IPS-NIHi7 (cell line): ENCODE results near the gene SETBP1.

ENCODE experiments used
- DNase-seq: peaks from one replicate; pipeline ENCODE4 v3.0.0; 2012; ENCODE audit warnings: mixed read lengths; ENCODE audit errors: extremely low spot score

SETBP1 gene

DNA sequence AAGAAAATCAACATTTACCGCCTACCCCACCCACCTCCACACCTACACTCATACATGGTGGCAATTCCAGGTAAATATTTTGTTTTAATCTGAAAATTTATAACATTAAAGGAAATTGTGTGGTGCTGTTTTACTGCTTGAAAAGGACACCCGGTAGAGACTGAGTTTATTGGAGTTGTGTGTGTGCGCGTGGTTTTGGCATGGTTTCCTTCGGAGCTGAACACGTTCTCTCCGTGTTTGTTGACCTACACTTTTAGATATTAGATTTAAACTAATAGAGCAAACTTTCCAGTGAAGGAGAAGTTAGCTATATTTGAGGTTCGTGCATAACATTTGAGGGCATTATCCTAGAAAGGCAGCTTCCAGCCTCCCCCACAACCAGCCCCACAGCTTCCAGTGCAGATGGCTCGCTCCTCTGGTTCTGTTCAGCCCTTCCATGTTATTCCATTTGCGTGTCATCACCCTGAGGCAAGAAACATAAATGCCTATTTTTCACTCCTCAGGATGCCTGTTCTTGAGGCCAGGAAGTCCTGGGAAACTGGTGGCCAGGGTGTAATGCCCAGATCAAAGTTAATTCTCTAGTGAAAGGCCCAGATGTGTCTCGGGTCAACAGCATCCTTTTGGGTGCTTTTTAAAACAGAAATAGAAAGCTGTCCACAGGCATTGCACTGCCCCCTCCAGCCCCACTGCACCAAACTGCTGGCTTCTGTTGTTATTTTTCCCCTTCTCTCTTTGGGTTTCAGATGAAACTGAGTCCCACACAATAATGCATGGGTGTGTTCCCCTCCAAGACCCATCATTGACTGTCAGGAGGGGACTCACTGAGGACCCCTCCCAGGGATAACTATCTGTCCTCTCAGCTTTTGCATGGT lies 190.2 kb downstream of the SETBP1 start:
- DNase-seq = no peak

DNA sequence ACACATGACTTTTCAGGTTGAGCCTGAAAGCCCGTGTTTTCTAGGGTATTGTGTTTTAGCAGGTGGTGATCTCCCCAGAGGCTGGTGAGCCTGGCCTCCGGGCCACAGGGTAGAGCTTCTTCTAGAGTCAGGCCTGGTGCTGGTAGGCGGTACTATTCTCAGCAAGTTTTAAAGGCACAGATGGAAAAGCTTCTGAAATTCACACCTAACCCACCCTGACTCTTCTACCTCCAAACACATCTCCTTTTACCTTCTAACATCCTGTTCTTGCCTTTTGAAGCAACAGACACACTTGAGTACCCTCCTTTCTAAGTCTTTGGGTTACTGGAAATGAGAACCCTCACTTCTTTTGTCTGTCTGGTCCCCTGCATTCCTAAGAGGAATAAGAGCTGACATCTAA lies 191.1 kb downstream of the SETBP1 start:
- no peak for DNase-seq

DNA sequence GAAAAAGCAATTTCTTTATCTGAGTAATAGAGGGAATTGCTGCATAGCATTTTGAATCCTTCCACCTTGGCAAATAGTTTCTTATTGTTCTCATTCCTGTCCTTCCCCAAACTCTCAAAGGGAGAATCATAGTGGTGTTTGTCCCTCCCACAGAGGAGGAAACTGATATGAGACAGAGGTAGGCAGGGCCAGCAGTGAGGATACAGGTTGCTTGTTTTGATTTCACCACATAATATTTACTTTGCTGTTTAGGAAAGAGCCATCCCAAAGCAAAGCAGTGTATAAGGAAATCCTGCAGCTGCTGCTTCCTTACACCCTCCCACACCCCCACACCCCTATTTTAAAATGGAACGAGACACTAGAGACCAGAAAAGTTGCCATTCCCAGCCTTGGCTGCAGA lies 195.3 kb downstream of the SETBP1 start:
- DNase-seq = no peak

DNA sequence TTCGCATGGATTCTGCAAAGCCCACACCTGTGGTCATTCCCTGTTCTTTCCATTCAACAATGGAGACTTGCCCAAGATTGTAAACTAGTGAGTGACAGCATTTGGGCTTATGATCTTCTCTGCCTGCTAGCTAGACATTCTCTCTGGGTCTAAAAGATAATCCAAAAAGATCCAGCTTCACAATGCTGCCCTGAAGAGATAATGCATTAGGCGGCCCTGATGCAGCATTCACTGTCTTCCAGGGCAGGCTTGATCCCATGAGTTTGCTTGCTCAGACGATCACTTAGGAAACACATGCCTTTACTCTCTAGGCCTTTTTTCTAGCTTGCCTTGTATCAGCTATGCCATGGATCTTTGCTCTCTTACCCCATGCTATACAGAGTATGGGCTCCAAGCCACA lies 196.1 kb downstream of the SETBP1 start:
- DNase-seq = no peak

DNA sequence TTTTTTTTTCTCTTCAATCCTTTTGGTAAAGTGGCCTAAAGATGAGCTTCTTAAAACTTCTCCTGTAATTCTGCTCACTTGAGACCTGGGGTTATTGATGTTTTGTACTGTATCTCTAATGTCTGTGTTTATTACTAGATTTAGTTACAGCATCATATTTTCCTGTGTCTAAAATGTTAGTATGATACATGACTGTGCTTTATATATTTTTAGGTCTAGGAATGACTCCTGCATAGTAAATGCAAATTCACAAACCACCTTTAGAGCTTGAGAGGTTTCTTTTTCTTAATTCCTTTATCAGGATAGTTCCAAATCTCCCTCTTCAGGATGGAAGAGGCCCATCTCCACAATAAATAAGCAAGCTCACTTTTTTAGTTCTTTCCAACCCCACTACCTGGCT lies 197.6 kb downstream of the SETBP1 start:
- DNase-seq = no peak

DNA sequence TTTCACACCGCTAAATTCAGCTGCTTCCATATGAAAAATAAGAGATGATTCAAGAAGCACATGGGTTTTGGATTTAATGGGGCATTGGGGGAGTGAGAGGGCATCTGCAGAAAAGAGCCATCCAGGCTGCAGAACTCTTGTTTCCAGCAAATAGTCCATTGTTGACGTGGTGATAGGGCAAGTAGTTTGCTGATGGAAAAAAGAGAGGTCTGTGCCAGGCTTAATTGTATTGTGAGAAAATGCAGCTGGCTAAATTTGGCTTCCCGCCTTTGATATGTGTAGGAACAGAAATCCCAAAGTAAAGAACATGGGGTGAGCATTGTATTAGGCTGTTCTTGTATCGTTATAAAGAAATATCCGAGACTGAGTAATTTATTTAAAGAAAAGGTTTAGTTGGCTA lies 199.5 kb downstream of the SETBP1 start:
- no peak for DNase-seq

DNA sequence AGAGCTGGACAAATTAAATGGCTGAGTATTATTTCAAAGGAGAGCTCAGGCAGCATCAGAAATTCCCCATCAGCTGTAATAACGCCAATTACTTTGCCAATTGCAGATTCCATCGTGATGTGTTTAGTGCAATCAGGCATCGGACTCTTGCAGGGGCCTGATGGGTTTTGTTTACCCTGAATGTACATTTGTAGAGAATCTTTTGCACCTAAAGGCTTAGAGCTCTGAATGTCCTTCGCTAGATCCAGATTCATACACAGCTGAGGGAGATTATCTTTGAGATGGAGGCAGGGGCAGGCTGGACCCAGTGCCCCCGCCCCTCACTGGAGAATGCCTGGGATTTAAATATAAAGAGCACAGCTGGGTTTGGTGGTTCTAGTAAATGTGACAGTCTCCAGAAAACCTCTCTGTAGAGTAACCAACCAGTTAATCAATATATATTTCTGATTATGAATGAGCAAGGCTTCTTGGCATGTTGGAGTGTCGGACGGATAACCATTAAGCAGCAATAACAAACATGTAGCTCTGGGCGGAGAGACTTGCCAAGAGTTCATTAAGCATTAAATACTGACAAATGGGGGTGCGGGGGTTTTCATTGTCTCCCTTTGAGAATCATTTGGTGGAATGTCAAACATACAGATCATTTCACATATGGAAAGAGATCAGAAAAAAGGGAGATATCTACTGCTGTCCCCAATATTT lies 200.9 kb downstream of the SETBP1 start:
- DNase-seq = no peak

DNA sequence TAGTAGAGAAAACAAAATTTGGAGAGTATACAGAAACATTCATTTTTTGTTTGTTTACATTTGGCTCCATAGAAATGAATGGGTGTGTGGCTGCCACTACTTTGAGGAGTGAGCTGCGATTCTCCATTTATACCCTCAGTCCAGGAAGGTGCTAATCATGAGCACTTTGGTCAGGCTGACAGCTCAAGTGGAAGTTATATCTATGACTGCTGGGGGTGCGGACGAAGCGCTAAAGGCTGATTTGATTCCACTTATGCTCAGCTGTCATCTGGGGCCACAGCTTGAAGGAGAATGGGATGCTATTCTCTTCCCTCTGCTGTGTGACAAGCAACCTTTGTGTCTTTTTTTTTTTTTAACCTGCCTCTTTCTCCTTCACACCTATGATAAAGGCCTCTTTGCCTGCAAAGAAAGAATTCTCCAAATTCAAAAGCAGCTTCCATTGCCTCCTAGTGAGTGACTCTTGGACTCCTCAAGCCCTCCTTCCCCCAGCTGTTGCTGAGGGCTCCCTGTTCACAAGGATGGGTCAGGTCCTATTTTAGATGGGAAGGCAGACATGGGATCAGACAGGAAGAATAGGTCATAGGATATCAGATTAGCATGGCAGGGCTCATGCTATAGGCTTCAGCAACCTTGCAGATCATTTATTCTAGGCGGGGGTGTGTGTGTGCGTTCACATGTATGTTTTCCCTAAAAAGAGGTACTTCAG lies 201.6 kb downstream of the SETBP1 start:
- no peak for DNase-seq

DNA sequence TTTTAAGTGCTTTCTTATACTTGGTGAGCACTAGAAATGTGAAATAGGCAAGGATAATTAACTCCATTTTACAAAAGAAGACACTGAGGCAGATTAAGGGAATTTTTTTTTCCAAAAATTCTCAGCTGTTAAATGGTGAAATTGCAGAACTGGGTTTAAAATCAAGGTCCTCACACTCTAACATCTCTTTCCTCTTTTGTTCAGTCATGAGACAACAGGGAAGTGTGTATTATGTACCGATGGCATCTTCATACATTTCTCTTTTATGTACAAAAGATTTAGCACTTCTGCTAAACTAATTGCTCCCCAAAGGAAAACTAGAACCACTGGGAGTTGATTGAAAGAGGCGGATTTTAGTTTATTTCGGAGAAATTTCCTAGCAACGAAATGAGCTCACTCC lies 203.0 kb downstream of the SETBP1 start:
- no peak for DNase-seq

DNA sequence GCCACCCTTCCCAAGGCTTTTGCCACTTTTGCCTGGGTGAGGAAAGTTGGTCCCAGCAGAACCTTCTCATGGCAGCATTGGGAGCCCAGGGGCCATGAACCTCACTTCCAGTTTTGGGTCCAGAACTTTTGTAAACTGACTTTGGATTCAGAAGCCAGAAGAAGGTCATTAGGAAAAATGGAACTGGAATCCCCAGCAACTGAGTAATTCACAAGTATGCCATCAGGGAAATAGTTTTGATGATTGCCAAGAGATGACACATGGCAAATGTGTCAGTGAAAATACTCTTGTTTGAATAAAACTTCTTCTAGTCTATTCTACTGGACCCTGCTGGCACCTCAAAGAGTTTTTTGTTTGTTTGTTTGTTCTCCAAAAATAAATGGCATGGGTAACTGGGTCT lies 203.7 kb downstream of the SETBP1 start:
- DNase-seq = no peak

DNA sequence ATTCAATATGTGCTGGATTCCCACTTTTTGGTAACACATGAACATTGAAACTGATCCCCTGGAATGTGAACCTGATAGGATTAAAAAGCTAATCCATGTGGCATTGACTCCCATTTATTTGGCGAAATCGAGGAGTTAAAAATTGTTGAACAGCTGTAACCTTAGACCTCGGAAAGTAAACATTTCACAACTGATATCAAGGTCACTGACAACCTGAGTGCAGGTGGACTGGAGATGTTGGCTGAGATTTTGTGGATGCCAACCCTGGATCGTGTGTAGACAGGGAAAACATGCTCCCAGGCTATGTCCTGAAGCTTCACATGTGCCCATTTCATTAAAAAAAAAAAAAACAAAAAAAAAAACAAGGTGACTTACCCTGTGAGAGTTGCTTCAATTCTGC lies 204.8 kb downstream of the SETBP1 start:
- DNase-seq = no peak

DNA sequence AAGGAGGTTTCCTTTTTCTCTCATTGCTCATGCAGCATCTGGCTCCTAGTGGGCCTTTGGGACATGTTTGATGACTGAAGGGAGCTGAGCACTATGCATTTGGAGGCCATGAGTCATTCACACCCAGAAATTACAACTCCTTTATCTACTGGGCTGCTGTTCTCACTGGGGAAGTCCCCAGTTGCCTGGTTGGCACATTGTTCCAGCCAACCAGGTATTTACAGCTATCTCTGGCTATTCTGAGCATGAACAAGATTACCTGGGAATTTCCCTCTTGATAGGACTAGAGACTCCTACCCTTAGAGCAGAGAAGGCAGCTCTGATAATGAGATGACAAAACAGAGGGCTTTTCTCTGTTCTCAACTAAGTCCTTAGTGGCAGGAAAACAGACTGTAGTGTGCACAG lies 206.5 kb downstream of the SETBP1 start:
- DNase-seq = peak; percentile 55

DNA sequence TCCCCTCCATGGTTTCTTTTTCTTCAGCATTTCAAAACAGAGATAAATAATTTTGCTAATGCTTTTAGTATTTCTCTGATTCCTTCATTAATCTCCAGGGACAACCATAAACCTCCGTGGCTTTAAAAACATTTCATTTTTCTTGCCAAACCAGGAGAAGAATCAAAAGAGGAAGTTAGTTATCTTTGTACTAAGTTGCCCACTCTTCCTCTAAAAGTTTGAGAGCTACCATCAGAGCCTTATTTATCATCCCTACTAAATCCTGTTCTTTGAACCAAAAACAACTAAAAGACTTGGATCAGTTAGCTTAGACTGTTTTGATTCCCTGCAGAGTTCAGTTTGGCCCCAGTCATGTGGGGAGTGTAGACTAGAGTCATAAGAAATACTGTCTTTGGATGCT lies 208.4 kb downstream of the SETBP1 start:
- DNase-seq = no peak

DNA sequence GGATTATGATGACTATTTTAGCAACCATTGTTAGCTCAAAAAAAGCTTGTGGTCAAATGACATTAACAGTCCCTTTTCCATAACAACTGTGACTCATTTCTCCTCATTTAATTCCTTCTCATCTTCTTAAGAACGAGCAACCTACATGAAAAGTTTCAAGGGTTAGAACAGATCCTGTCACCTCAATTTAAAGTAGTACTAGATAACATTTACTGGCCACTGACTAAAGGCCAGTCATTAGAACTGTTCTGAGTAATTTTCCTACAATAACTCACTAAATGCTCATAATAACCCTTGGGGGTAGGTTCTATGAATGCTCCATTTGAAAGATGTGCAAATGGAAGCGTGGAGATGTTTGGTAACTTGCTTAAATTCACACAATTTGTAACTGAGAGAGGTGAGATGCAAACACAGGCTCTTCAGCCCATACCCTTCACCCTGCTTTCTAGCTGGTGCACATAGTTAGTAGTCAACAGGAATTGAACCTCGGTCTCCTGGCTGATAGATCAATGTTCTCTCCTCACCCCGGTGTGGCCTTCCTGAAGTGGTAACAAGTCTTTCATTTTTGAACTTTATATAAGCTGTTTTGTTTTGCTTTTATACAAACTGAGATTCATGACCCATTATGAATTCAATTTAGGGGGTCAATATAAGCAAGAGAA lies 212.5 kb downstream of the SETBP1 start:
- no peak for DNase-seq

DNA sequence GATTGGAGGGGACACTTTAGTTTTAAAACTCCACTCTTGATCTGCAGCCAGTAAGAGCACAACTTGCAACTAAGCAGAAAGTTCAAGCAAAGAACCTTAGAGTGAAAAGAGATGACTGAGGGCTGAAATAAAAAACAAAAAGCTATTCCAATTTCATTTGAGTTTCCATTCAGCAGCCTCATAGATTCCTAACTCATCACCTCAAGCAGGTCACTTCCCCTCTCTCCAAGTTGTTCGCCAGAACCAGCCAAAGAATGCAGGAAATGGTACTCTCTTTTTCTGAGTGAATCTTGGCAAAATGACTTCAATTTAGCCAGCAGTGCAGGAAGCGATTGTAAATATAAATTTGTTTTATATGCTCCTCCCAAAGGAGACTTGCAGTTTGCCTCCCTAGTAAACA lies 213.3 kb downstream of the SETBP1 start:
- no peak for DNase-seq

DNA sequence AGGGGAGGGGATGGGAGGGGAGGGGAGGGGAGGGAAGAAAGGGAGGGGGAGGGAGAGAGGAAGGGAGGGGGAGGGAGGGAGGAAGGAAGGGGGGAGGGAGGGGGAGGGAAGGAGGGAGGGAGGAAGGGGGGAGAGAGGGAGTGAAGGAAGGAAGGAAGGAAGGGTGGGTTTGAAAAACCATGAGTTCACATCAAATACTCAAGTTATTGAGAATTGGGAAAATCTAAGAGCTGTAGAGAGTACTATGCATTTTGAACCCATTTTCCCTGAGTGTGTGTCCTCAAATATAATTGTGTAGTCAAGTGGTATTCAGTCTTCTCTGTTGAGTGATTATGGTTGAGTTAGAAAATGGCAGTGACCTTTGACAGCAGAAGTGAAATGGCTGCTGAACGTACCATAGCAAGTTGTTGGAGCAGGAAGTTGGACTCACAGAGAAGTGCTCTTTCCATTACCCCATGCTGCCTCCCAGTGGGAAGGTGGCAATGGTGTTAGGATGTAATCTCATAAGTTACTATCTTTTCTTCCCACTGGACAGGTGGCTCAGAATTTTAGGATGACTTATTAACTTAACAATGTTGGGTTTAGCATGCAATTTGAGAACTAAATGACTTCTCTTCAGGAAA lies 214.6 kb downstream of the SETBP1 start:
- no peak for DNase-seq

DNA sequence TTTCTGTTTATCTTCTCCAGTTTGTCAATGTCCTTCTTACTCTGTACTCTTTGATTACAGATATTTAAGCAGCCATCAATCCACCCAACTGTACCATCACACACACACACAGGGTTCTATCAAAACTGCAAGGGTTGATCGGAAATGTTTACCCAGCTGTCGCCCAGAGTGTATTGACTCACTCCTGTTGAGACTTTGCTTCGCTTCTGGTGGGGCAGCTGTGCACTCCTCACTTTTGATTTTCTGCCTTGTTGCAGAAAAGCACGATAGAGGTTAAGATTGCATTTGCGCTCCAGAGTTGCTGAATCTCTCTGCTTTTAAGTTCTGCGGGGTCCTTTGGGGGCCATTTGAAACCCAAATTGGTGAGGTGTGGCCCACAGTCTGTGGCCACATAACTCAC lies 216.2 kb downstream of the SETBP1 start:
- DNase-seq = no peak

DNA sequence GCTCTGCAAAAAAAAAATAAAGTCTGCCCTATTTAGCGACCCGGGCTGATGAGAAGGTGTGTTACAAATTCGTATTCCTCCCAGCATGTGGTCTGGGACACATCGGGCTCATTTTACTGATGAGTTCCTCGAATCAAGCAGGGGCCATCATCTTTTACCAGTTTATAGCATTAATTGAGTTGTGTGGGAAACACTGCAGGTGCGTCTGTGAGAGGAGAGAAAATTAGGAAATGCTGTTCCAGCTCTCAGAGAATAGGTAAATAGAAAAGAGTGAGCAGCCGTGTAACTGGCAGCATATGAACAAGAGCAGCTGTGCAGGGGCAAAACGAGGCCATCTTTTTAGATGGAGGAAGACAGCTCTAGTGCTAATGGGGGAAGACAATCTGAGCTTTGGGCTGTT lies 216.7 kb downstream of the SETBP1 start:
- DNase-seq = no peak

DNA sequence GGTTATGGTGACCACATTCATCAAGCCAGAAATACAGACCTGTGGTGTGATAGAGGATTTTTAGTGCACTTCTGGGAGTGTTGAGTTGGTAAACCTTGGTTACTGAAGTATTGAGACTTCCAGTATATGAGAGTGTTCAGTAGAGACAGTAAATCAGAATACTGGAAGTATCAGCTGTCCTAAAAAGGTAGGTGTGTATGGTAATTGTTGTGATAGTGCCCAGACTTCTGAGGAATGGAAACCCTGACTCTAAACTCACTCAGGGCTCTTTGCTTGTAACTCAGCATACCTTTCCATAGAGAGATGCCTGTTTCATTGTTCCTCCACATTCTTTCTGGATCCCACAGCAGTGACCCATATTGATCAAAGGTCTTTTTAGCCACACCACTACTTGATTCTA lies 217.1 kb downstream of the SETBP1 start:
- DNase-seq = no peak

DNA sequence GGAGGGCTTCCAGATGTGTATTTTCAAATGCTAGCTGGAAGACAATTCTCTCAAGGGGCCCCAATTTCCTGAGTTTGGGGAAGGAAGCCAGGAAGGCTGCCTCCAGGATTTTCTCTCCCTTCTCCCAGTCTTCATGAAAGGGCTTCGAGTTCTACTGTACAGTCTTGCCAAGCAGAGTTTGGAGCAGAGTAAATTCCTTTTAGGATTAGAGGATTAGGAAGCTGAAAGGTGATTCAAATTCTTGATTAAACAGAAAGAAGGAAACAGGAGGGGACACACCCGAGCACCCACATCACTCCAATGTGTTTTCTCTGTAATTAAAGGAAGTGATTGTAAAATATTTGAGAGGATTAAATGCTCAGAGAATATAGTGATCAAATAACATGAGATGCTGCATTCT lies 217.8 kb downstream of the SETBP1 start:
- DNase-seq = no peak

DNA sequence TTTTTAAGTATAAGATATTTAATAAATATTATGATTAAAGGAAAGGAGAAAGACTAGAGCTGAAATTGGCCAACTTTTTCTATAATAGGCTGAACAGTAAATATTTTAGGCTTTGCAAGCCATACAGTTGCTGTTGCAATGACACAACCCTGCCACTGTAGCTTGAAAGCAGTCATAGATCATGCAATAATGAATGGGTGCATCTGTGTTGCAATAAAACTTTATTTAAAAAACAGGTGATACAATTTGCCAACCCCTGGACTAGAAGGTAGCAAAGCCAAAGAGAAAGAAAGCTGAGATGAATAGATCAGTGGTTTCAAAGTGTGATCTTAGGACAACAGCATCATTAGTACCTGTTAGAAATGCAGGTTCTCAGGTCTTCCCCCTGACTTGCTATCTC lies 219.1 kb downstream of the SETBP1 start:
- DNase-seq = no peak

DNA sequence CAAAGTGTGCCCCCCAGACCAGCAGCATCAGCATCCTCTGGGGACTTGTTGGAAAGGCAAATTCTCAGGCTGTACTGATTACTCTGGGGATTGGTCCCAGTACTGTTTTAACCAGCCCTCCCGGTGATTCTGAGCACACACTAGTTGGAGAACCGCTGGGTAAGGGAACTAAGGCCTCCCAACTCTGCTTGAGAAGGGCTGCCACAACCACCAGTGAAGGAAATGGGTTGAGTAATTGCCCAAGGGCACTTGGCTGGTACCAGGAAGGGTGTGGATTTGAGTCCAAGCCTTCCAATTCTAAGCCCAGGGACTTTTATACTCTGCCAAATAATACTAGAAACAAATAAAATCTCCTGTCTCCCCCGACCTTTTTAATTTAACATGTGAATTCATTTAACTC lies 219.9 kb downstream of the SETBP1 start:
- no peak for DNase-seq
